ENCODE measurements around the gene CLSTN1. TPM values are rescaled to one million over a fixed set of nuclear protein-coding genes. Genes with fewer than 3 reads are reported as not detected.

CLSTN1 gene
- total and polyA plus RNA-seq, 4 donors: 3.1 to 13.4 (median 8.8) TPM

- Histone ChIP-seq H3K36me3 (ENCODE audit: control insufficient read depth in 4 of 4, insufficient read depth in 3 of 4, low read depth in 1 of 4, low read length in 3 of 4) (peaks cover 0 to 2% (median 0%) of the 10 kb centered on the region in 4 donors), H3K9ac (ENCODE audit: low read depth in 1 of 2, low read length in 2 of 2) (no peak overlapping the region), H3K27ac (ENCODE audit: low read depth in 1 of 2, low read length in 2 of 2) (no peak overlapping the region), H3K4me1 (ENCODE audit: control insufficient read depth in 4 of 4, insufficient read depth in 4 of 4, low read length in 3 of 4) (peaks cover 1 to 11% (median 9%) of the 10 kb centered on the region in 4 donors), H3K4me3 (ENCODE audit: low read depth in 1 of 3, low read length in 3 of 3) (no peak overlapping the region), H3K27me3 (ENCODE audit: control insufficient read depth in 4 of 4, insufficient read depth in 4 of 4, low read length in 3 of 4) (no peaks in the 10 kb centered on the region), H3K9me3 (ENCODE audit: control insufficient read depth in 4 of 4, low read length in 3 of 4) (no peaks in the 10 kb centered on the region)
- no peak for DNase-seq (ENCODE audit: low spot score)
- TF ChIP-seq FOXA1 (IDR thresholded peaks at IDR 0.05) (no peak), MAX (IDR thresholded peaks at IDR 0.05) (no peak), ATF3 (IDR thresholded peaks at IDR 0.05) (no peak), HNF4A (conservative IDR thresholded peaks at IDR 0.05) (no peak), CTCF (IDR thresholded peaks at IDR 0.05; ENCODE audit: low read depth, low read length, missing input control) (no peak), GABPA (IDR thresholded peaks at IDR 0.05 in 1 of 2, conservative IDR thresholded peaks at IDR 0.05 in 1 of 2) (no peak), JUND (IDR thresholded peaks at IDR 0.05) (no peak), HNF4G (IDR thresholded peaks at IDR 0.05) (no peak), ZBTB33 (IDR thresholded peaks at IDR 0.05) (no peak), NR2F2 (IDR thresholded peaks at IDR 0.05) (no peak), YY1 (IDR thresholded peaks at IDR 0.05) (no peak), SP1 (IDR thresholded peaks at IDR 0.05) (no peak), EGR1 (IDR thresholded peaks at IDR 0.05; ENCODE audit: low read depth in 2 of 2) (no peak)
- 96% methylated on average over 10 of the region's 10 CpGs for WGBS
Observed at GRCh38 chr1:9758559-9759121, 65.1 kb downstream of the CLSTN1 start.

GRCh38 chr1:9755441-9755995, 68.2 kb downstream of the CLSTN1 start:
- WGBS: 77% methylated on average over 10 of the region's 10 CpGs
- Histone ChIP-seq H3K27ac (ENCODE audit: low read depth in 1 of 2, low read length in 2 of 2) (no peak overlapping the region), H3K4me3 (ENCODE audit: low read depth in 1 of 3, low read length in 3 of 3) (no peak overlapping the region), H3K9me3 (ENCODE audit: control insufficient read depth in 4 of 4, low read length in 3 of 4) (no peaks in the 10 kb centered on the region), H3K9ac (ENCODE audit: low read depth in 1 of 2, low read length in 2 of 2) (no peak overlapping the region), H3K27me3 (ENCODE audit: control insufficient read depth in 4 of 4, insufficient read depth in 4 of 4, low read length in 3 of 4) (no peaks in the 10 kb centered on the region), H3K4me1 (ENCODE audit: control insufficient read depth in 4 of 4, insufficient read depth in 4 of 4, low read length in 3 of 4) (peaks cover 1 to 11% (median 9%) of the 10 kb centered on the region in 4 donors), H3K36me3 (ENCODE audit: control insufficient read depth in 4 of 4, insufficient read depth in 3 of 4, low read depth in 1 of 4, low read length in 3 of 4) (peaks cover 0 to 2% (median under 1%) of the 10 kb centered on the region in 4 donors)
- DNase-seq (ENCODE audit: low spot score): no peak
- TF ChIP-seq FOXA2 (IDR thresholded peaks at IDR 0.05) (no peak), EGR1 (IDR thresholded peaks at IDR 0.05; ENCODE audit: low read depth in 2 of 2) (no peak), NR2F2 (IDR thresholded peaks at IDR 0.05) (no peak), REST (IDR thresholded peaks at IDR 0.05) (no peak), HNF4A (conservative IDR thresholded peaks at IDR 0.05) (no peak), CTCF (IDR thresholded peaks at IDR 0.05; ENCODE audit: low read depth, low read length, missing input control) (no peak)

Measured in liver (tissue), 9 donors.